Smooth muscle cell (in vitro differentiated cells): ENCODE data around the gene TENT4A. TPM values are rescaled to one million over a fixed set of nuclear protein-coding genes. Genes with fewer than 3 reads are reported as not detected.

ENCODE experiments used
- DNase-seq: peaks from one replicate; lab custom pipeline; 2025; ENCODE audit not compliant: unreplicated experiment; lab: John Stamatoyannopoulos, UW
- H2AFZ ChIP-seq: fragments of 200-600 bp; sonication (generic); 2 replicates; pipeline ENCODE4 v1.6.0; 2016; ENCODE audit warnings: antibody characterized with exemption, low read depth, mild to moderate bottlenecking
- H3F3A ChIP-seq: fragments of 200-600 bp; sonication (generic); 2 replicates; pipeline ENCODE4 v1.6.0; 2017; ENCODE audit warnings: antibody characterized with exemption, low read depth
- H3K27ac ChIP-seq: fragments of 200-600 bp; sonication (generic); 2 replicates; pipeline ENCODE4 v1.5.1; 2016; ENCODE audit warnings: low read depth, mild to moderate bottlenecking
- H3K27me3 ChIP-seq: fragments of 200-600 bp; sonication (generic); 2 replicates; pipeline ENCODE4 v1.6.1; 2016; ENCODE audit warnings: low read depth, mild to moderate bottlenecking
- H3K36me3 ChIP-seq: fragments of 200-600 bp; sonication (generic); 2 replicates; pipeline ENCODE4 v1.5.1; 2016; ENCODE audit warnings: low read depth
- H3K4me1 ChIP-seq: fragments of 200-600 bp; sonication (generic); 2 replicates; pipeline ENCODE4 v1.5.1; 2016; ENCODE audit warnings: low read depth
- H3K4me2 ChIP-seq: fragments of 200-600 bp; sonication (generic); 2 replicates; pipeline ENCODE4 v1.6.0; 2016; ENCODE audit warnings: mild to moderate bottlenecking
- H3K4me3 ChIP-seq: fragments of 200-600 bp; sonication (generic); 2 replicates; pipeline ENCODE4 v1.5.1; 2016; ENCODE audit warnings: mild to moderate bottlenecking
- H3K79me2 ChIP-seq: fragments of 200-600 bp; sonication (generic); 2 replicates; pipeline ENCODE4 v1.6.0; 2016; ENCODE audit warnings: low read depth, mild to moderate bottlenecking
- H3K9ac ChIP-seq: fragments of 200-600 bp; sonication (generic); 2 replicates; pipeline ENCODE4 v1.6.0; 2016; ENCODE audit warnings: low read depth
- H3K9me3 ChIP-seq: fragments of 200-600 bp; sonication (generic); replicated peaks from 2 replicates; pipeline ENCODE4 v1.5.1; 2016; ENCODE audit warnings: low read depth
- H4K20me1 ChIP-seq: fragments of 200-600 bp; sonication (generic); 2 replicates; pipeline ENCODE4 v1.6.0; 2016; ENCODE audit warnings: low read depth
- WGBS: methylation state at CpG from one replicate; pipeline ENCODE4 v1.1.7; 2016; ENCODE audit warnings: low lambda C conversion rate; 5-methylcytosine and 5-hydroxymethylcytosine counted together
- polyA plus RNA-seq: library from polyadenylated mRNA; unstranded; fragments of >200 nt; fragmentation: Nextera tagmentation; extraction: Ambion mirVana; gene quantifications from 2 replicates; pipeline ENCODE4 v1.2.1, GENCODE V29; 2016
- total RNA-seq: library from RNA; depleted of rRNA; stranded (reverse); fragments of >200 nt; gene quantifications from 2 replicates; pipeline ENCODE4 v1.2.3, GENCODE V29; 2014
- TF ChIP-seq, protein P1 (sequence below): fragments of 200-600 bp; sonication (generic); IDR thresholded peaks from 2 replicates; pipeline ENCODE4 v1.5.1; 2017; ENCODE audit warnings: borderline replicate concordance, mild to moderate bottlenecking, antibody characterized with exemption; ENCODE audit not compliant: insufficient read depth, poor library complexity, severe bottlenecking

Gene TENT4A
- total and polyA plus RNA-seq, 2 experiments from 2014 or later = 10.0 to 16.2 TPM

DNA sequence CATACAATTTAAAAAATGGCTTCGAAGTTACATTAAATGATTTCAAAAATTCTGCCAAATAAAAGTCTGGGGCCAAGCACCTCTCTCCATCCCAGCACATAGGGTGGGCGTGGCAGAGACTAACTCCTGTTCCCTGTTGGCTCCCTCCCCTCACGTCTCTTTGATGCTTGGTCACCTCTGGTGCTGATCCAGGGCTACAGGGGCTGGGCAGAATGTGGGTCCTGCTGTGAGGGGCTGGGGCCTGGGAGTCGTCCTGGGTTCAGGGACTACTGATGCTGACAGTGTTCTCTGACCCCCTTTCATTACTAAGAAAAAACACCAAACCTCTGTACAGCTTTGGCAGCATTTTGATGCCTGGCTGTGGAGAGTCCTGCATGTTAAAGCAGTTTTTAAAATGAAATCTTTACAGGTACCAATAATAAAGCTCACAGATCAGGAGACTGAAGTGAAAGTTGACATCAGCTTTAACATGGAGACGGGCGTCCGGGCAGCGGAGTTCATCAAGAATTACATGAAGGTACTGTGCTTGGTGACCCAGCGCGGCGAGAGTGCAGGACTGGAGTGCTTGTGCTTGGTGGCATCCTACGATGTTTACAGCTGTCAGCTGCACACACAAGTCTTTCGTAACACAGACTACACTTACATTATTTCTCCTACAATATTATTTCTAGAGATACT lies 29.0 kb downstream of the TENT4A start:
- TF ChIP-seq, protein P1, sequence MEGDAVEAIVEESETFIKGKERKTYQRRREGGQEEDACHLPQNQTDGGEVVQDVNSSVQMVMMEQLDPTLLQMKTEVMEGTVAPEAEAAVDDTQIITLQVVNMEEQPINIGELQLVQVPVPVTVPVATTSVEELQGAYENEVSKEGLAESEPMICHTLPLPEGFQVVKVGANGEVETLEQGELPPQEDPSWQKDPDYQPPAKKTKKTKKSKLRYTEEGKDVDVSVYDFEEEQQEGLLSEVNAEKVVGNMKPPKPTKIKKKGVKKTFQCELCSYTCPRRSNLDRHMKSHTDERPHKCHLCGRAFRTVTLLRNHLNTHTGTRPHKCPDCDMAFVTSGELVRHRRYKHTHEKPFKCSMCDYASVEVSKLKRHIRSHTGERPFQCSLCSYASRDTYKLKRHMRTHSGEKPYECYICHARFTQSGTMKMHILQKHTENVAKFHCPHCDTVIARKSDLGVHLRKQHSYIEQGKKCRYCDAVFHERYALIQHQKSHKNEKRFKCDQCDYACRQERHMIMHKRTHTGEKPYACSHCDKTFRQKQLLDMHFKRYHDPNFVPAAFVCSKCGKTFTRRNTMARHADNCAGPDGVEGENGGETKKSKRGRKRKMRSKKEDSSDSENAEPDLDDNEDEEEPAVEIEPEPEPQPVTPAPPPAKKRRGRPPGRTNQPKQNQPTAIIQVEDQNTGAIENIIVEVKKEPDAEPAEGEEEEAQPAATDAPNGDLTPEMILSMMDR = no peak
- Histone ChIP-seq H3K79me2 (peaks cover 34% of the 10 kb centered on the region), H3K27ac (no peak overlapping the region), H3K4me2 (no peak overlapping the region), H3K4me3 (no peak overlapping the region), H3K9me3 (no peaks in the 10 kb centered on the region), H2AFZ (no peak overlapping the region), H3F3A (peaks cover 4% of the 10 kb centered on the region), H3K4me1 (no peaks in the 10 kb centered on the region), H3K36me3 (peaks cover 7% of the 10 kb centered on the region), H3K27me3 (no peaks in the 10 kb centered on the region), H4K20me1 (peaks cover 90% of the 10 kb centered on the region), H3K9ac (no peak overlapping the region)
- no peak for DNase-seq
- WGBS = 94% methylated on average over 13 of the region's 13 CpGs

- Histone ChIP-seq H3K36me3 (peaks cover 7% of the 10 kb centered on the region), H3K4me1 (no peaks in the 10 kb centered on the region), H3K4me3 (no peak overlapping the region), H2AFZ (no peak overlapping the region), H4K20me1 (peaks cover 91% of the 10 kb centered on the region), H3K4me2 (no peak overlapping the region), H3K27ac (no peak overlapping the region), H3K9ac (no peak overlapping the region), H3K9me3 (no peaks in the 10 kb centered on the region), H3K79me2 (peaks cover 39% of the 10 kb centered on the region), H3K27me3 (no peaks in the 10 kb centered on the region), H3F3A (peaks cover 4% of the 10 kb centered on the region)
- DNase-seq = no peak
- TF ChIP-seq, protein P1 = no peak
- 92% methylated on average over 10 of the region's 10 CpGs for WGBS
Observed at GRCh38 chr5:6743161-6743560, 29.9 kb downstream of the TENT4A start.

GRCh38 chr5:6744841-6745705 lies 31.8 kb downstream of the TENT4A start:
- H3K4me2 ChIP-seq = no peak overlapping the region
- H3K79me2 ChIP-seq = peaks cover 38% of the 10 kb centered on the region
- no peaks in the 10 kb centered on the region for H3K9me3 ChIP-seq
- H3K4me3 ChIP-seq = no peak overlapping the region
- H3K27ac ChIP-seq = no peak overlapping the region
- no peaks in the 10 kb centered on the region for H3K27me3 ChIP-seq
- peaks cover 4% of the 10 kb centered on the region for H3F3A ChIP-seq
- no peak overlapping the region for H2AFZ ChIP-seq
- WGBS = 95% methylated on average over 12 of the region's 12 CpGs
- peaks cover 94% of the 10 kb centered on the region for H4K20me1 ChIP-seq
- no peak for DNase-seq
- TF ChIP-seq, protein P1 = no peak
- peaks cover 7% of the 10 kb centered on the region for H3K36me3 ChIP-seq
- no peak overlapping the region for H3K9ac ChIP-seq
- H3K4me1 ChIP-seq = no peaks in the 10 kb centered on the region
